ENCODE measurements around the gene CD55.

Gene CD55

DNA sequence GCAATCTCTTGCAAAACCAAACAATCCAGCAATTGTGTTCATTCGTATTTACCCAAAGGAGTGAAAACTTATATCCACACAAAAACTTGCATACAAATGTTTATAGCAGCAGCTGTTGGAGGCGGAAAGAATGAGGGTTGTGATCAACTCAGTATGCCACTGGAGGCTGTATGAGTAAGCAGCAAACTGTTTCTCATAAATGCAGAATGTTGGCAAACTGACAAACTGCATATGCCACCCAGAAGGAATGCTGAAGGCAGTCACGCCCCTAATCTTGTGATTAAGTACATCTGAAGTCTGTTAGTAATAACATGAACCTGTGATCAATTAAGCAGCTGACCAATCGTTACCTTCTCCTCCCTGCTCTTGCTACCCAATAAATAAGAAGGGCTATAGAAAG lies 72.1 kb downstream of the CD55 start:
- TF ChIP-seq GATA2 (IDR thresholded peaks at IDR 0.05; ENCODE audit: low read depth, low read length) (no peak), GATA3 (IDR thresholded peaks at IDR 0.05; ENCODE audit: low read depth, low read length) (no peak)

DNA sequence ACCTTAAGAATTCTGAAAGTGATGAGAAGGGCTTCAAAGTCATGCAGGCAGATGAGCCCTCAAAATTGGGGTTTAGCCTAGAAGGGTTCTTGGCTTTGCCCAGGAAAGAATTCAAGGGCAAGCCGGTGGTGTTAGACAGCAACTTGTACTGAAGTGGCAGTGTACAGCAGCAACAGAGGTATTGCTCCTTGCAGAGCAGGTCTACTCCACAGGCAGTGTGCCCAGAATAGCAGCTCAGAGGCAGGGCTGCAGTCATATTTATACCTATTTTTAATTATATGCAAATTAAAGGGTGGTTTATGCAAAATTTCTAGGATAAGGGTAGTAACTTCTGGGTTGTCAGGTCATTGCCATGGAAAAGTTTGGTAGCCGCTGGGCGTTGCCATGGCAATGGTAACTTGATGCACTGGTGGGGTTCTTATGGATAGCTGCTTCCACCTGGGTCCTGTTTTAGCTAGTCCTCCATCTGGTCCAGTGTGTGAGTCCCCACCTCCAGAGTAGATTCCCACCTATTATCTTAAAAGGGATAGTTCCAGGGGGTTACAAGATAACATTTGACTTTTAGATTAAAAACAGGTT lies 74.8 kb downstream of the CD55 start:
- TF ChIP-seq GATA2 (IDR thresholded peaks at IDR 0.05; ENCODE audit: low read depth, low read length) (no peak), GATA3 (IDR thresholded peaks at IDR 0.05; ENCODE audit: low read depth, low read length) (no peak)

DNA sequence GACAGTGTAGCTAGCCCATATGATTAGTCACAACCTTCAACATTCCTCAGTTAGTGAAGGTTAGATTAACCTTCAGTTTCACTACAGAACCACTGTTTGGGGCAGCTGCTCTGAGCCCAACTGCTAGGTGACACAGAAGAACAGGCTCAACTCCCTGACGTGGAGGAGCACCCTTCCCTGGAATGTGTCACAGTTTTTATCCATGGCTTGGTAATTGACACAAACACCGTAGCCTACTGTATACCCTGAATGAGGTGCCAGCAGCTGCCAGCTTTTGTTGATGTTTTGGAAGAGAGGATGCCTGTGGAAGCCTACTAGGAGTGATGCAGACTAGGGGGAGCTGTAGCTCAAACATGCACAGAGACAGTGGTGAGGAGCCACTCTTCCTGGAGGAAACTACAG lies 76.0 kb downstream of the CD55 start:
- TF ChIP-seq GATA2 (IDR thresholded peaks at IDR 0.05; ENCODE audit: low read depth, low read length): no peak
- TF ChIP-seq GATA3 (IDR thresholded peaks at IDR 0.05; ENCODE audit: low read depth, low read length): no peak

DNA sequence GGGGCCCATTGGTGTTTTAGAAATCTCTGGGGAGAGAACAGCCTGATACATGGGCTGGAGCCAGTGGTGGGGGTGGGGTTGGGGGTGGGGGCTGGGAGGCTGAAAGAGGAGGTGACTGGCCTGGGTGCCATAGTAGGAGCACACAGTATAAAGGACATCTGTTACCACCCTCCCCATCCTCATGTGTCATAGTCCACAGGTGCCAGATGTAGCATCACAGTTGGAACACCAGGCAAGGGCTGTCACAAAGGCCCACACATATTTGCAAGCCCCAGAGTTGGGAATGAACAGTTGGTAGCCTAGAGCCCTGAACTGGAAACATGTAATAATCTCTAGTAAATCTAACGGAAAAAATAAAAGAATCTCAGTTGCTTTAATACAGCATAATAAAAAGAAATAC lies 77.5 kb downstream of the CD55 start:
- no peak for TF ChIP-seq GATA2 (IDR thresholded peaks at IDR 0.05; ENCODE audit: low read depth, low read length)
- TF ChIP-seq GATA3 (IDR thresholded peaks at IDR 0.05; ENCODE audit: low read depth, low read length): no peak

DNA sequence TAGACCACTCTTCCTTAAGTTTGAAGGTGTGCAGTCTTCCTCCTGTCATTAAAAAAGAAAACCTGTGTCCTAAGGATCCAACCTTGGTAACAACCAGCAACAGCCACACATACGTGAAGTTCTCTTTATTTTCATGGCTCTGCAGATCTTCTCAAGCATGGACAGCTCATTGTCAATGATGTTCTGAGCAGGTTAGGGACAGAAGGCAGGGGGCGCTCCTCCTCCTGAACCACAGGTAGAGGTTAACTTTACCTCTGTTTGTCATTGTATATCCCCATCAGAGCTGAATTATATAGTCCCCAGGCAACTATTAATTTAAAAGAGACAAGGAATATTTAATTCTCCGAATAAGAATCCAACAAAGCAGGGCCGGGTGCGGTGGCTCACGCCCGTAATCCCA lies 80.1 kb downstream of the CD55 start:
- no peak for TF ChIP-seq GATA3 (IDR thresholded peaks at IDR 0.05; ENCODE audit: low read depth, low read length)
- no peak for TF ChIP-seq GATA2 (IDR thresholded peaks at IDR 0.05; ENCODE audit: low read depth, low read length)

DNA sequence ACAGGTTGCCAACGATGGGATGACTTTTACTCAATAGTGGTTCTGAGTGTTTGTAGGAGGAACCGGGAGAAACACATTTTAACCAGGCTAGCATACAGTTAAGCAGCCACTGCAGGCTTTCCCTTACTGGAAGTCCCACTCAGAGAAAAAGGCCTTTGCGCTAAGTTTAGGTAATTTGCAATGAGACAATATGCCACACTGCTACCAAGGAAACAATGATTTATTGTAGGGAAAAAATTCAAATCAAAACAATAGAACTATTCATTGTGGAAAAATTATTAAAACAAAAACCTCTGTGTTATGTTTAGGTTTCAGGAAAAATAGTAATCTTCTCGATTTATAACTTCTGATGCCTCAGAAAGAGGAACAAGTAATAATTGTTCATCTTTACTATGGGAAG lies 81.3 kb downstream of the CD55 start:
- TF ChIP-seq GATA2 (IDR thresholded peaks at IDR 0.05; ENCODE audit: low read depth, low read length) (no peak), GATA3 (IDR thresholded peaks at IDR 0.05; ENCODE audit: low read depth, low read length) (no peak)

DNA sequence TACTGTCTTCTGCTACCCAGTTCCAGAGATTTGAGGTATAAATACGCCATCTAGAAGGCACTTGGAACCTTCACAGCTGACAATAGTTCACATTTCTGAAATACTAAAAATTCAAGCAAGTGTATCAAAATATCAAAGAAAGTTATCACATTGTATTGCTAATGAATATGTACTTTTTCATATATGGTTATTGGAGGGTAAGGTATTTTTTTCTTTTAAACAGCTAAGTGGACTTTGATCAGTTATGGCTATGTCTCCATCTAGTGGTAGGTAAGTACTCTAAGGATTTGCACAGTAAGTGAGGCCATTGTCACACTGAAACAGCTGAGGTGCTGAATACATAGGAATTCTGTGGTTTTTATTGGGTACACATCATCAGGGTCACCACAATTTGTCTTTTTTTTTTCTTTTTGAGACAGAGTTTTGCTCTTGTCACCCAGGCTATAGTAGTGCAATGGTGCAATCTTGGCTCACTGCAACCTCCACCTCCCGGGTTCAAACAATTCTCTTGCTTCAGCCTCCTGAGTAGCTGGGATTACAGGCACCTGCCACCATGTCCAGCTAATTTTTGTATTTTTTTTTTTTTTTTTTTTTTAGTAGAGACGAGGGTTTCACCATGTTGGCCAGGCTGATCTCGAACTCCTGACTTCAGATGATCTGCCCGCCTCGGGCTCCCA lies 83.5 kb downstream of the CD55 start:
- no peak for TF ChIP-seq GATA3 (IDR thresholded peaks at IDR 0.05; ENCODE audit: low read depth, low read length)
- TF ChIP-seq GATA2 (IDR thresholded peaks at IDR 0.05; ENCODE audit: low read depth, low read length): no peak

DNA sequence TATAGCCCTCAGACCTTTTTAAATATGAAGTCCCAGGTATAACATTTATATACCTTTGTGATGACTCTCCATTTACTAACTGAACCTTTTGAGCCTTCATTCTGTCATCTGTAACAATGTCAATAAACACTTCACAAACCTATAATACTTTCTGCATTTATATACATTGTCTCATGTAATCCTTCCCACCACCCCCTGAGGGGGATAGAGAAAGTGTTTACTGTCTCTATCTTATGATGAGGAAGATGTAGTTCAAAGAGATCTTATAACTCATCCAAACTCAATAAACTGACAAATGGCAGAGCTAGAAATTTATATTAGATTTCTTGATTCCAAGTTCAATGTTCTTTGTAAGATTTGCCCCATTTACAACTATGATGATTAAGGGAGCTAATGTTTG lies 84.3 kb downstream of the CD55 start:
- no peak for TF ChIP-seq GATA3 (IDR thresholded peaks at IDR 0.05; ENCODE audit: low read depth, low read length)
- no peak for TF ChIP-seq GATA2 (IDR thresholded peaks at IDR 0.05; ENCODE audit: low read depth, low read length)

DNA sequence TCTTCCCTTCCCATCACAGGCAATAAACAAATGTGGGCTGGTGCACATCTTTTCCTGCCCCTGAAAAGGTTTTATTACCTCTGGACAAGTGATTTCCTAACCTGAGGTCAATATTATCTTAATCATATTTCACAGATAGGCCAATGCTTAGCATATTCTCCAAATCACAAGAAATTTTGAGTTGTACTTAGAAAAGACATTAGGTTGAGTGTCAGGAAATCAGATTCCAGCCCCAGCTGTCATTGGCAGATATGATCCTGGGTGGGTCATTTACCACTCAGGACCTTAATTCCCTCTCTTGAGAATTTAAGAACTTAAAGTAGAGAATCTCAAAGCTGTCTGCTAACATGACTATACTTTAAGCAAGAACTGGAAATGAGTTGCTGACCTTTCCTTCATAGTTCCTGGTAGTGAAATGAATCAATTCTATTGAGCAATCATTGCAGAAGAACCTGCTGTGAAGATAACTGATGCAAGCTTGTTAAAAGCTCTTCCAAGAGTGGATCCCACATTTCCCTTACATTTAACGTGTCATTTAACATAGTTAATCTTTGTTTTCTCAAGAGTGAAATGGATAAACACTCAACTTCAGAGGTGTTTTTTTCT lies 86.3 kb downstream of the CD55 start:
- TF ChIP-seq GATA3 (IDR thresholded peaks at IDR 0.05; ENCODE audit: low read depth, low read length): no peak
- no peak for TF ChIP-seq GATA2 (IDR thresholded peaks at IDR 0.05; ENCODE audit: low read depth, low read length)

Data from SH-SY5Y (cell line).